ENCODE measurements around the gene PNPLA7. TPM values are rescaled to one million over a fixed set of nuclear protein-coding genes. Genes with fewer than 3 reads are reported as not detected.

Gene PNPLA7
- total and polyA plus RNA-seq, 2 of the 13 experiments (the other 11 are each of a cell fraction or from before 2014, with no cell fraction given): 0.42 to 1.5 TPM

DNA sequence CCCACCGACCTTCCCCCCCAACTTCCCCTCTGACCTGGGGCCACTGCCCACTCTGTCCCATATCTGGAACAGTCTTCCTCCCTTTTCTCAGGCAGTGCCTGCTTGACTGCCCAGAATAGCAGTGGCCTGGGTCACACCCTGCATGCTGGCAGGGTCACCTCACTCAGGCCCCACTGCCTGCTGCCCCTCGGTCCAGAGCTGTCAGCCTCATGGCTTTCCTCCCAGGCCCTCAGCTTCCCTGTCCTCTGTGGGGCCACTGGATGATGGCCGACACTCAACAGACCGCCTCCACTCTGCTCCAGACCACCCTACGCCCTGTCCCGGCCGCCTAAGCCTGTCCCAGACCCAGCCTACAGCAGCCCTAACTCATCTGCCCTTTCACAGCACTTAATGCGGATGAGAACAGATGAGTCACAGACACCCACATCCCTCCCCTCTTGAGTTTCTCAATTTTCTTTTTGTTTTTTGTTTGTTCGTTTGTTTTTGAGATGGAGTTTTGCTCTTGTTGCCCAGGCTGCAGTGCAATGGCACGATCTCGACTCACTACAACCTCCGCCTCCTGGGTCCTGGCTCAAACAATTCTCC is 5.9 kb downstream of the PNPLA7 start:
- Histone ChIP-seq H3K27ac (ENCODE audit: extremely low read length, insufficient read depth, low read length) (no peak overlapping the region), H3K27me3 (ENCODE audit: control insufficient read depth in 1 of 2, insufficient read depth in 2 of 2, low read length in 2 of 2) (peaks cover 0 to 2% of the 10 kb centered on the region in 2 experiments; a peak in 2 of 5 replicates), H3K4me2 (ENCODE audit: low read depth, low read length) (no peak overlapping the region), H3K36me3 (replicated peaks in 1 of 2; ENCODE audit: control insufficient read depth in 1 of 2, insufficient read depth in 2 of 2, low read length in 2 of 2) (no peaks in the 10 kb centered on the region), H2AFZ (ENCODE audit: low read length) (no peak overlapping the region), H4K20me1 (ENCODE audit: insufficient read depth, low read length) (no peaks in the 10 kb centered on the region), H3K4me3 (replicated peaks in 1 of 3; ENCODE audit: insufficient read depth in 1 of 3, low read depth in 2 of 3, low read length in 3 of 3) (no peak overlapping the region), H3K9me3 (ENCODE audit: low read length) (peaks cover 10% of the 10 kb centered on the region; the same call in 1 of the 2 replicates), H3K79me2 (ENCODE audit: insufficient read depth, low read length) (no peaks in the 10 kb centered on the region), H3K9ac (ENCODE audit: insufficient read depth, low read depth, low read length) (no peak overlapping the region), H3K4me1 (ENCODE audit: insufficient read depth, low read length) (no peaks in the 10 kb centered on the region; the same call in 1 of the 2 replicates)
- no peak for FAIRE-seq
- in situ Hi-C loops (cut with HindIII; ENCODE audit: extremely low pct_ligation_motif_present, low pct_unique_long_range_greater_than_20kb) (no loop called here), intact Hi-C loops (cut with micrococcal nuclease; ENCODE audit: unreplicated experiment) (no loop called here)
- DNase-seq (ENCODE audit: low spot score): no peak
- no peak; the same call in 2 of the 3 replicates for ATAC-seq
- WGBS (ENCODE audit: low lambda C conversion rate): 64% methylated on average over 12 of the region's 12 CpGs
- BruUV-seq (replicated peaks): no TSS peak
- TF ChIP-seq ZNF605 (CRISPR knock-in tag; IDR thresholded peaks at IDR 0.05) (no peak), ARID5B (CRISPR knock-in tag; IDR thresholded peaks at IDR 0.05) (no peak), ZNF777 (CRISPR knock-in tag; IDR thresholded peaks at IDR 0.05) (no peak), MAZ (IDR thresholded peaks at IDR 0.05; ENCODE audit: borderline replicate concordance, low read depth, low read length) (no peak), MAZ (CRISPR knock-in tag; IDR thresholded peaks at IDR 0.05; ENCODE audit: low read depth) (no peak), RARA (CRISPR knock-in tag; IDR thresholded peaks at IDR 0.05) (no peak), CENPBD1 (CRISPR knock-in tag; IDR thresholded peaks at IDR 0.05; ENCODE audit: borderline replicate concordance, low read depth) (no peak)
- TF ChIP-seq, protein P1, sequence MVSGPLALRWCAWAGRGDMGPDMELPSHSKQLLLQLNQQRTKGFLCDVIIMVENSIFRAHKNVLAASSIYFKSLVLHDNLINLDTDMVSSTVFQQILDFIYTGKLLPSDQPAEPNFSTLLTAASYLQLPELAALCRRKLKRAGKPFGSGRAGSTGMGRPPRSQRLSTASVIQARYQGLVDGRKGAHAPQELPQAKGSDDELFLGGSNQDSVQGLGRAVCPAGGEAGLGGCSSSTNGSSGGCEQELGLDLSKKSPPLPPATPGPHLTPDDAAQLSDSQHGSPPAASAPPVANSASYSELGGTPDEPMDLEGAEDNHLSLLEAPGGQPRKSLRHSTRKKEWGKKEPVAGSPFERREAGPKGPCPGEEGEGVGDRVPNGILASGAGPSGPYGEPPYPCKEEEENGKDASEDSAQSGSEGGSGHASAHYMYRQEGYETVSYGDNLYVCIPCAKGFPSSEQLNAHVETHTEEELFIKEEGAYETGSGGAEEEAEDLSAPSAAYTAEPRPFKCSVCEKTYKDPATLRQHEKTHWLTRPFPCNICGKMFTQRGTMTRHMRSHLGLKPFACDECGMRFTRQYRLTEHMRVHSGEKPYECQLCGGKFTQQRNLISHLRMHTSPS (CRISPR knock-in tag; IDR thresholded peaks at IDR 0.05; ENCODE audit: low read depth): no peak
- ChIA-PET CTCF (ENCODE audit: low intra/inter-chr PET ratio, low total read pairs) (no interaction called here), POLR2A (no interaction called here)

All from HepG2 (cell line).